HG02623 (cell line): ENCODE data around the gene PDIA5.

Experiments used
- ATAC-seq: cut with Tn5 transposase; IDR thresholded peaks from one replicate; pipeline ENCODE4 v1.9.1; 2021; ENCODE audit warnings: moderate library complexity; ENCODE audit not compliant: unreplicated experiment

The PDIA5 gene

GRCh38 chr3:123113889-123114450, 47.1 kb downstream of the PDIA5 start:
- ATAC-seq, result no peak

- ATAC-seq, result no peak
Observed at GRCh38 chr3:123116116-123116515, 49.3 kb downstream of the PDIA5 start.

- no peak for ATAC-seq
Observed at GRCh38 chr3:123119388-123119787, 52.6 kb downstream of the PDIA5 start.

GRCh38 chr3:123119802-123120201, 53.0 kb downstream of the PDIA5 start:
- ATAC-seq, result no peak

GRCh38 chr3:123120573-123120972, 53.7 kb downstream of the PDIA5 start:
- ATAC-seq, result no peak

- ATAC-seq, result no peak
Observed at GRCh38 chr3:123122057-123122456, 55.2 kb downstream of the PDIA5 start.

- ATAC-seq, result no peak
Observed at GRCh38 chr3:123122525-123123315, 55.9 kb downstream of the PDIA5 start.

- no peak for ATAC-seq
Observed at GRCh38 chr3:123123716-123124616, 57.1 kb downstream of the PDIA5 start.

- no peak for ATAC-seq
Observed at GRCh38 chr3:123124971-123125370, 58.1 kb downstream of the PDIA5 start.

- no peak for ATAC-seq
Observed at GRCh38 chr3:123126031-123126430, 59.2 kb downstream of the PDIA5 start.

- ATAC-seq, result no peak
Observed at GRCh38 chr3:123126653-123127052, 59.8 kb downstream of the PDIA5 start.

- no peak for ATAC-seq
Observed at GRCh38 chr3:123129092-123129491, 62.3 kb downstream of the PDIA5 start.

- no peak for ATAC-seq
Observed at GRCh38 chr3:123129532-123129931, 62.7 kb downstream of the PDIA5 start.

- ATAC-seq, result no peak
Observed at GRCh38 chr3:123130079-123130750, 63.4 kb downstream of the PDIA5 start.

GRCh38 chr3:123134671-123135070, 67.8 kb downstream of the PDIA5 start:
- ATAC-seq, result no peak

GRCh38 chr3:123137001-123137400, 70.2 kb downstream of the PDIA5 start:
- ATAC-seq, result no peak

GRCh38 chr3:123138839-123139444, 72.1 kb downstream of the PDIA5 start:
- ATAC-seq, result no peak

- no peak for ATAC-seq
Observed at GRCh38 chr3:123139522-123139921, 72.7 kb downstream of the PDIA5 start.

GRCh38 chr3:123140550-123140949, 73.7 kb downstream of the PDIA5 start:
- ATAC-seq, result no peak

GRCh38 chr3:123141276-123141675, 74.5 kb downstream of the PDIA5 start:
- no peak for ATAC-seq
